ENCODE results near the gene COX18. TPM values are rescaled to one million over a fixed set of nuclear protein-coding genes. Genes with fewer than 3 reads are reported as not detected.

The COX18 gene
- total RNA-seq, 1 experiment from 2014 or later = 6.1 TPM

GRCh38 chr4:73053974-73054480 lies 15.5 kb downstream of the COX18 start:
- no peak for DNase-seq (ENCODE audit: low read depth)

- no peak for DNase-seq (ENCODE audit: low read depth)
Measured at GRCh38 chr4:73053076-73053475, 16.4 kb downstream of the COX18 start.

DNA sequence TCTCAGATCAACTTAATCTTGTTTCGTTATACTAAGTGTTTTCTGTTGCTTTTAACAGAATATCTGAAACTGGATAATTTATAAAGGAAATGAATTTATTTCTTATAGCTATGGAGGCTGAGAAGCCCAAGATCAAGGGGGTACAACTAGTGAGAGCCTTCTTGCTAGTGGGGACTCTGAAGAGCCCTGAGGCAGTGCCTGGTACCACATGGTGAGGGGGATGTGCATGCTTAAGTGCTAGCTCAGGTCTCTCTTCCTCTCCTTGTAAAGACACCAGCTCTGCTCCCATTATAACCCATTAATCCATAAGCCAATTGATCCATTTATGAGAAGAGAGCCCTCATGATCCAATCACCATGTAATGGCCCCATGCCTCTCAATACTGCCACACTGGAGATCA lies 17.9 kb downstream of the COX18 start:
- DNase-seq (ENCODE audit: low read depth) = no peak

DNA sequence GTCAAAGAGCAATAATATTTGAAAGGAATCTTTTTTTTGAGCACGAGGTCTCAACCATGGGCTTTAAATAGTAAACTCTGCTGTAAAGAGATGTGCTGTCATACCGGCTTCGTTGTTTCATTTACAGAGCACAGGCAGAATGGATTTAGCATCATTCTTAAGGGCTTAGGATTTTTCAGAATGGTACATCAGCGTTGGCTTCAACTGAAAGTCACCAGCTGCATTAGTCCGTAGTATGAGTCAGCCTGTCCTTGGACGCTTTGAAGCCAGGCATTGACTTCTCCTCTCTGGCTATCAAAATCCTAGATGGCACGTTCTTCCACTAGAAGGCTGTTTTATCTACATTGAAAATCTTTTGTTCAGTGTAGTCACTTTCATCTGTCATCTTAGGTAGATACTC lies 23.6 kb downstream of the COX18 start:
- no peak for DNase-seq (ENCODE audit: low read depth)

DNA sequence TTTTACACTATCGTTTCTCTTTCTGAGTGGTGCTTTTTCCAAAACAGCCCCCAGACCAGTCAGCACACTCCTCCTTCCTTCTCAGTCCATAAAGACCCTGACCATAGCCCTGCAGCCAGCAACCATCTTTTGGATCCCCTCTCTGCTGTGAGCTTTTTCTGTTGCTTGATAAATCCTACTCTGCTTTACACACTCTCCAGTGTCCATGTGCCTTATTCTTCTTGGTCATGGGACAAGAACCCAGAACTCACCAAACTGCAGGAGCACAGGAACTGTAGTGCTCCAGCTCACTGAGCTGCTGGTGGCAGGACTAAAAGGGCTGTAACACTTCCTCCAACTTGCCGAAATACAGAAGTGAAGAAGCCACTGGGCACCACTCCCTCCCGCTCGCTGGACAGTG lies 32.5 kb downstream of the COX18 start:
- DNase-seq (ENCODE audit: low read depth) = no peak

GRCh38 chr4:73036123-73036522 lies 33.4 kb downstream of the COX18 start:
- DNase-seq (ENCODE audit: low read depth) = no peak

DNA sequence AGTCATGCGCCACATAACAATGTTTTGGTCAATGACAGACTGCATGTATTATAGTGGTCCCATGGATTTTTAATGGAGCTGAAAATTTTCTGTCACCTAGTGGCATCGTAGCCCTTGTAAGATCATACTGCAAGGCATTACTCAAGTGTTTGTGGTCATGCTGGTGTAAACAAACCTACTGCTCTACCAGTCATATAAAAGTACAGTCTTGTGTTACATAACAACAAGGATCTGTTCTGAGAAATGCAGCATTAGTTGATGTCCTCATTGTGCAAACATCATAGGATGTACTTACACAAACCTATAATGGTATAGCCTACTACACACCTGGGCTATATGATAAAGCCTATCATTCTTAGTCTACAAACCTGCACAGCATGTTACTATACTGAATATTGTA lies 34.6 kb downstream of the COX18 start:
- DNase-seq (ENCODE audit: low read depth) = no peak

GRCh38 chr4:73028621-73029020 lies 40.9 kb downstream of the COX18 start:
- DNase-seq (ENCODE audit: low read depth) = no peak

- peak; percentile 6 for DNase-seq (ENCODE audit: low read depth)
Measured at GRCh38 chr4:73021634-73022033, 47.9 kb downstream of the COX18 start.

- DNase-seq (ENCODE audit: low read depth) = peak; percentile 4
Measured at GRCh38 chr4:73019462-73020047, 50.0 kb downstream of the COX18 start.

- DNase-seq (ENCODE audit: low read depth) = no peak
Measured at GRCh38 chr4:73018595-73018994, 50.9 kb downstream of the COX18 start.

- DNase-seq (ENCODE audit: low read depth) = no peak
Measured at GRCh38 chr4:73013310-73013709, 56.2 kb downstream of the COX18 start.

DNA sequence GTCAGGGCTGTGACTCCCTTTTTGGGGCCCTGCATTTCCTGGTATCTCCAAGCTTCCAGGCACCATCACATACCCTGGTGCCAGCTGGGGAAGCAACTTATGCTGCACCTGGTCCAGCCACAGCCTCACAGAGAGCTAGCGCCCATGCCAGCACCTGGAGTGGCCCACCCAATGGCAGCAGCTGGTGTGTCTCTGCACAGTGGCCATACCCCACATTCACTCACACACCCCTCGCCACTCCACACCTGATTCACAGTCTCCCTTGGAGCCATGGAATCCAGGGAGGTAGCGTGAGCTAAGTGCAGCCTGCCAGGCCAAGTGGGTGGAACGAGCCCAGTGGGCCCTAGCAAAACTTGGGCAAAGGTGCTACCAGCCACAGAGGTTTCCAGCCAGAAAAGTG lies 56.8 kb downstream of the COX18 start:
- no peak for DNase-seq (ENCODE audit: low read depth)

DNA sequence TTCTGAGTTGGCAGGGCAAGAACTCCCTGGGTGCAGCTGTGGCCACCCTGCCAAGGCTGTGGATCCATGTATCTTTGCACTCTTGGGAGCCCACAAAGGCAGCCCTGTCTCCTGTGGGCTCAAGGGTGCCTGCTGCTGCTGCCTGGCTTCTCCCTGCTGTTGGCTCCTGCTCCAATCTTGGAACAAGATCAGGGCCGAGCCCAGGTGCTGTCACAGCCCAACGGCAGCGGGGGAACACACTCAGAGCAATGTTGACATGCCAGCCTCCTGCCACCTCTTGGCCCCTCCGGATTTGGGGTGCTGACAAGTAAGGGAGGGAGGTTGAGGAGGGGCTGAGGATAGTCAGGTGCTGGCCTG lies 57.9 kb downstream of the COX18 start:
- no peak for DNase-seq (ENCODE audit: low read depth)

GRCh38 chr4:73010789-73011628 lies 58.5 kb downstream of the COX18 start:
- DNase-seq (ENCODE audit: low read depth) = no peak

- DNase-seq (ENCODE audit: low read depth) = no peak
Measured at GRCh38 chr4:73007526-73008100, 61.9 kb downstream of the COX18 start.

- DNase-seq (ENCODE audit: low read depth) = no peak
Measured at GRCh38 chr4:73006286-73006990, 63.1 kb downstream of the COX18 start.

DNA sequence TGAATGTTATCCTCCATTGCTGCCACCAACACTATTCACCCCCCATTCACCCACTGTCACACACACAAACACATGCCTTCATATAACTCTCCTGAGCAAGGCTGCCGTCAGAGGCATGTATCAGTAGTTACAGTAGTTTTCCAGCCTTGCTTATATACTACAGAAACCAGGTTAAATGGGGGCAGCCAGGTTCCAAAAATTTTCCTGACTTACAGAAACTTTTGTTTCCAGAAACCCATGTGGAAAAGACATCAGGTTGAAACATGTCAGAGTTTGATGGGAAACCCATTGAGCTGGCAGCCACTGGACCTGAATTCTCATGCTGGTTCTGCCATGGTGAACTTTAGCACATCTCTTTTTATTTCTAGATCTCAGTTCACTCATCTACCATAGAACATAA lies 64.0 kb downstream of the COX18 start:
- DNase-seq (ENCODE audit: low read depth) = no peak
